IPS-18c (cell line): ENCODE results near the gene GAREM1.
"Not testable (repeated sequence)": the region's sequence is repeated elsewhere in the genome, so short reads cannot be mapped to it uniquely, and the experiment has no call there.

Experiments used
- H3K4me3 ChIP-seq: 2 replicates; pipeline ENCODE4 v1.7.0; 2013; ENCODE audit warnings: low read depth, mild to moderate bottlenecking, low read length, moderate library complexity; ENCODE audit not compliant: insufficient read depth
- H3K9me3 ChIP-seq: one replicate; pipeline ENCODE4 v1.6.1; 2013; ENCODE audit warnings: mild to moderate bottlenecking, low read length, moderate library complexity; ENCODE audit not compliant: control insufficient read depth, insufficient read depth

GAREM1 gene

DNA sequence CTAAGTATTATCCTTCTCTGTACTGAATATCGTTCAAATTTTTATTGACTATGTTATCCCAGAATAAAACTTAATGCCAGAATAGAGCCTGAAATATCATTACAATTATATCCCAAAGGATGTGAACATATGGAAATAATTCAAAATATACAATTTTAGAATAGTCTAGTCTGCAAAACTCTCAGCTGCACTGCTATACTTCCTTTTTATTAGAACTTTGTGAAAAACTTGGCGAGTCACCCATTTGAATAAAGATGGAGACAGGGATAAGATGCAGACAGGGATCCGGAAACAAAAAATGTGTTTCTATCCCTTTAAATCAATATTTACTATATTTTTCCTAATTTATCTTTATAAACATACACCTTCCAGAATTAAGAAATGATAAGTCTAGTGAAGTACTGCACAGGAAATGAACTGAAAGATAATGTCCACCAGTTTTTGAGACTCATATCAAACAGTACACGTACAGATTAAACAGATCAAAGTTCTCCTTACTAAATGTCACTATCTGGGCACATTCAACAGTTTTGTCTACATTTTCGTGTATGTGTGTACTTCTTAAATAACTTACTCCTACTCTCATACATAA lies 173.0 kb downstream of the GAREM1 start:
- H3K9me3 ChIP-seq: no peaks in the 10 kb centered on the region
- H3K4me3 ChIP-seq: no peak overlapping the region

DNA sequence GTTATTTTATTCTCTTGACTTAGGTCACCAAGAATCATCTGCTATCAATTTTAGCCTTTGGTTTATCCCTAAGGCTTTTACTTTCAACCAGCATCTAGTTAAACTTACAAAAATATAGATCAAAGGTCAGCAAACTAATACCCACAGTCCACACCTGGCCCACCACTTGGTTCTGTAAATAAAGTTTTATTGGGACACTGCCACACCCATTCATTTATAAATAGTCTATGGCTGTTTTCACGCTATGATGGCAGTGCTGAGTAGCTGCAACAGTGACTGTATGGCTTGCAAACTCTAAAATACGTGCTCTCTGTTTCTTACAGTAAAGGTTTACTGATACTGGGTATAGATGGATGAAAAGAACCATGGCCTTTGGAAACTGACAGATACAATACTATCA lies 173.8 kb downstream of the GAREM1 start:
- H3K4me3 ChIP-seq: no peak overlapping the region
- no peaks in the 10 kb centered on the region for H3K9me3 ChIP-seq

GRCh38 chr18:32295604-32296003 lies 175.1 kb downstream of the GAREM1 start:
- Histone ChIP-seq H3K9me3 (no peaks in the 10 kb centered on the region), H3K4me3 (no peak overlapping the region)

DNA sequence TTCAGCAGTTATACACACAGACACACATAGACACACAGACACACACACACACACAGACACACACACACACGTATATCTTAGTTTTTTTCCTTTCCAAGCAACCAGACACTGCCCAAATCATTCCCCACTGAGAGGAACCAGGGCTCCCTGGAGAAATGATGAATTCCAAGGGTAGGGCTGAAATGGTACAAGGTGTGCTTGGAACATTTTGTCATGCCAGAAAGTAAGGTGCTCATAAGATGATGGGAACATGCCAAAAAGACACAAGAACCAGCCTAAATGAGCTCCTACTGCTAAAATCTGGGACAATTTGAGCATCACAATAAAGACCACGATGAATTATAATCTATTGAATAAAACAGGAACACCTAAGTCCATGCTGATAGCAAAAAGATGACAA lies 177.6 kb downstream of the GAREM1 start:
- Histone ChIP-seq H3K4me3 (no peak overlapping the region), H3K9me3 (no peaks in the 10 kb centered on the region)

DNA sequence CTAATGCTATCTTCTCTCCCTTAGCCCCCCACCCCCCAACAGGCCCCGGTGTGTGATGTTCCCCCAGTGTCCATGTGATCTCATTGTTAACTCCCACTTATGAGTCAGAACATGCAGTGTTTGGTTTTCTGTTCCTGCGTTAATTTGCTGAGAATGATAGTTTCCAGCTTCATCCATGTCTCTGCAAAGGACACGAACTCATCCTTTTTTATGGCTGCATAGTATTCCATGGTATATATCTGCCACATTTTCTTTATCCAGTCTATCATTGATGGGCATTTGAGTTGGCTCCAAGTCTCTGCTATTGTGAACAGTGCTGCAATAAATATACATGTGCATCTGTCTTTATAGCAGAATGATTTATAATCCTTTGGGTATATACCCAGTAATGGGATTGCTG lies 179.1 kb downstream of the GAREM1 start:
- H3K9me3 ChIP-seq, H3K4me3 ChIP-seq: not testable (repeated sequence)

- Histone ChIP-seq H3K9me3 (no peaks in the 10 kb centered on the region), H3K4me3 (no peak overlapping the region)
Measured at GRCh38 chr18:32290810-32291209, 179.9 kb downstream of the GAREM1 start.

- Histone ChIP-seq H3K4me3 (no peak overlapping the region), H3K9me3 (no peaks in the 10 kb centered on the region)
Measured at GRCh38 chr18:32289483-32290075, 181.1 kb downstream of the GAREM1 start.

DNA sequence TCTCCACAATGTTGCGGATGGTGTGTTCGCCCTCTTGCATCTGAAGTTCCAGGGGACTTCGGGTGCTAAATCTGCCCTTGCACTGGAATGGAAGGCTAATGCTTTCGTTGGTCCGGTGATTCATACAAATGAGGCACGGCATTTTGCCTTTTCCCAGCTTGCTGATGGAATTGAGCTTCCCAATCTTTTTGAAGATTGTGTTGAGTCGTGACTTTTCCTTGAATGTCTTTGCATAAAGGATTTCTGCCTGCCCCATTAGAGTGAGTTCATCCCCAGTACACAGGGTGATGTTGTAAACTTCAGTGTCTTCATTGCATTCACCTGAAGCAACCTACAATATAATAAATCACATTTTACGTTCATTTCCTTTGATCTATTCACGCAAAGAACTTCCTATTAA lies 182.8 kb downstream of the GAREM1 start:
- H3K4me3 ChIP-seq: no peak overlapping the region
- H3K9me3 ChIP-seq: no peaks in the 10 kb centered on the region

DNA sequence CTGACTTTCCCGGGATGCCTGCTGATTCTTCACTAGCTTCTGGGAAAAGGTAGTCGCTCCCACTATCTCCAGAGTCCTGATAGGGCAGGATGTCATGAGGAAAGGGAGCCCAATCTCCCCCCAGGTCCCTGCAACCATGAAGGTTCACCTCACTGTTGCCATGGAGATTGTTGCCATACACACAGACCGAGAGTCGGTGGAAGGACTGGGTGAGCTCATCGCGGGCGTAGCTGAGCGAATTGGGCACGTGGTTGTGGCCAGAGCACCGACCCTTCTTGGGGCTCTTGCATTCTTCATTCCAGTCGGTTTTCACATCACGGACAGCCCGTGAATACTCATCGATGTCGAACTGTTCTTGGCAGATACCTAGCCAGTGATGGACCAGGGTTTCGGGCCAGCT lies 183.4 kb downstream of the GAREM1 start:
- no peak overlapping the region for H3K4me3 ChIP-seq
- H3K9me3 ChIP-seq: no peaks in the 10 kb centered on the region

DNA sequence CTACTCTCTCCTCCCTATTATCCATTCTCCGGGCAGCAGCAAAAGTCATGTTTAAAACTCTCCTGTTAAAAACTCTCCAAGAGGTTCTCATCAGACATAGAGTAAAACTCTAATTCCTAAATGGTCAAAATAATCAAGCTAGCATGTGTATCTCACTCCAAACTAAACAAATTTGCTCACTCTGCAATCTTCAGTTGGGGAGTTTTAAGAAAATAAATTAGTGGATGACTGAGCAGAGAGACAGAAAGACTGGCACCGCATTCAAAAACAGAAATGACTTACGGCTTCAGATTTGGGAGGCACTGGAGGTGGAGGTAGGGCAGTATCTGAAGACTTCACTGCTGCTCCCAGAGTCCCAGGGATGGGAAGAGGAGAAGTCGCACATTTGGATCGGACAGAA lies 183.9 kb downstream of the GAREM1 start:
- no peaks in the 10 kb centered on the region for H3K9me3 ChIP-seq
- no peak overlapping the region for H3K4me3 ChIP-seq

DNA sequence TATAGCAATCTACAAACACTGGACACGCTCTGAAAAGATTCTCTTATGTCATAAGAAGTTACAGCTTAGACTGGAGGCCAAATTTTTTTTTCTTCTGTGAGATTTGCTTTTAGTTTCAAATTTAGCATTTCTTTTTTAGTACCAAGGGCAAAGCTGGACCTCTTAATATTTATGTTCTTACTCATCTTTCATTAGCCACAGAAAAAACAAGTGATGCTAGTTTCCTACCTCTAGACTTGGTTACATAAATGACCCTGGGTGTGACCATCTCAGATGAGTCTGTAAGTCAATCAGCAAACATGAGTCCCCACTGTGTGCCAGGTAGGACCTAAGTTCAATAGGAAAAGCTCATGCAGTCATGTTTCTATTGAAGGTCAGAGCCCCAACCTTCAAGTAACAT lies 186.4 kb downstream of the GAREM1 start:
- H3K9me3 ChIP-seq: peaks cover under 1% of the 10 kb centered on the region
- no peak overlapping the region for H3K4me3 ChIP-seq

DNA sequence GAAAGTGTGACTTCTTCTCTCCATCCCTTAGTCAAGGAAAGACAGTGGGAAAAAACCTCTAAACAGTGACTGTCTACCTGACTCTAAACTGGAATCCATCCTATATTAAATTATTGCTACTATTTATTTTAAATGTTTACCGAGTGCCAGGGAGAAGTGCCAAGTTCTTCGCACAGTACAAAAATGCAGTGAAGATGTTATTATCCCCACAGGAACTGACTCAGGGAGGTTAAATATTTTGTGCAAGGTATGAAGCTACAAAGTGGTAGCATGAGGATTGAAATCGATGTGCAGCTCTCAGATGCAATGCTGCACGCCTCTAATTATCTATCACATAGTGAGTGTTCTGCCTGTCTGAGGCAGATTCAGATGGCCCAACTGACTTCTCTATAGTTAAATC lies 189.8 kb downstream of the GAREM1 start:
- H3K4me3 ChIP-seq: no peak overlapping the region

DNA sequence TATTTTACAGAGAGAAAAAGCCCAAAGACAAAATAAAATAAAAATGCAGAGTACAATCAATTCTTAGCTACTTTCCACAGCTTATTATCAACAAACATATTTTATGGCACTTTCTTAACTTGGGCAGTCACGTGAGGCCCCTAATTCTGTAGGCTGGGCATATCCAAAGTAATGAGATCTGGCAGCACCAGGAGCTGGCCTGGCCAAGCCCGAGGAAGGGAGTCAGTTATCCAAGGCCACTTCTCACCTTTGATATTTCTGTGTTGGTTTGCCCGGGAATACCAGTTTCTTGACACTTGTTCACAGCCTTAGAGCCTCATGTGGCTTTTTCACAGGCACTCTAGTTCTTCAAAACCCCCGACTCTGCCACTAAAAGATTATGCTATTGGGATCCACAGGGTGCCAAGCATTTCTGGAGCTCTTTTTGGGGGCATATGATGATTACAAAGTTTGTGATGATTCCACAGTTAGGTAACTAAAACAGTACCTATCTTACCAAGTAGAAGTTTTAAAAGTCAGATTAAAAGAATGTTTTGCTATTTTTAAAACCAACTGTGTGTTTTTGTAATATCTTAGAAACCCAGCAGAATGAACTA lies 190.4 kb downstream of the GAREM1 start:
- peaks cover 6% of the 10 kb centered on the region for H3K9me3 ChIP-seq
- H3K4me3 ChIP-seq: no peak overlapping the region

More for the DNA sequence above, 189.8 kb downstream of the GAREM1 start:
- H3K9me3 ChIP-seq: peaks cover 6% of the 10 kb centered on the region

DNA sequence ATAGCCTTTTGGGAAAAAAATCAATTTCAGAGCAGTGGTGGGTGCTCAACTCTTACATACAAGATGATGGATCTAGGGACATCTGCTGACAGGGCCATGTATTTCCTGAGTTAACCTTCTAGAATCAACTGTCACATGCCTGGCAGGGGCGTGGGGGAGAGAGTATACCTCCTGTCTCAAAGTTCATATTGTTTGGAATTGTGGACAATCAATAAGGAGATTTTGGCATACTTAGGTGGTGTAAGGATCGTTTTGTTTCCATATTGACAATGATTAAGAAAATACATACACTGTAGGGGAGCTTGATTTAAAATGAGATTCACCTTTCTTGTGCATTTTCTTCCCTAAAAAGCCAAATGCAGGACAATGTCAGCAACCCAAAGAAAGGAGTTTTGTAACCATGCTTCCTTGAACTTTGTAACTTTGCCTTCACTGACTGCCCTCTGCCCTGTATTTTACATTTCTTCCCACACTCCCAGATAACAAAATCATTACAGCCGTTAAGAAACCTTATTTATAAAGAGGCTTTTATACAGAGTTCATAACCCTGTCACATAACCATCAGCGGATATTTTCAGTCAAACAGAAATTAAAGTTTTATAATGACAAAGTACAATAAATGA lies 192.4 kb downstream of the GAREM1 start:
- H3K9me3 ChIP-seq: peaks cover 6% of the 10 kb centered on the region
- no peak overlapping the region for H3K4me3 ChIP-seq

DNA sequence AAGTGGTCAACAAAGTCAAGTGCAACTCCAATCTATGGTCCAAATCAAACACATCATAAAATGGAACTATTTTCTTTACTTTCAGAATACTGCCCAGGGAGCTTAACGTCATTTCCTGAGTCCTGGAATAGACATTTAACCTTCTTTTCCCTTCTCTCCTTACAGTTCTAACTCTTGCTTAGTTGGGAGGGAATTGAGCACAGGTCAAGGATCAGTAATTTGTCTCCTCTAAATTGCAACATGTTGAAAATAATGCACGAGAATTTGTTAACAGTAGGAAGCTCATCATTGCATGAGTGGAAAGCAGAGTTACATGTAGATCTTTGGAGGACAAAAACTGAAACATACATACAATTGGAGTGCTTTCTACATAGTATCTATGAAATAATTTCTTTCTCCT lies 193.1 kb downstream of the GAREM1 start:
- H3K9me3 ChIP-seq: peaks cover 6% of the 10 kb centered on the region
- H3K4me3 ChIP-seq: no peak overlapping the region

DNA sequence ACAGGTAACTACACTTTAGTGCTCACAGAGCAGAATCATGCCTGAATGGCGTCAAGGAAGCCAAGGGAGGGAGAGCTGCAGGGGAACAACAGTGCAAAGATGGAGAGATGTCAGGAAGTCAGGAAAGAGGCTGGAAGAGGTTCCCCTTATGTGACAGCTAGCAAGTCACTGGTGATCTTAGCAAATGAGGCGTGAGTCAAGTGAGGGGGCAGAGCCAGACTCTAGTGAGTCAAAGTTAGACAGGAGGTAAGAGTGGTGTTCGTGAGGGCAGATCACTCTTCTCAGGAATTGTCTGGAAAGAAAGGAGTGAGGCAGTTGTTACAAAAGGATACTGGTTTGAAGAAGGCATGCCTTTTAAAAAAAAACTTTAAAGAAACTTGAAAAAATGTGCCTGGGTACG lies 193.8 kb downstream of the GAREM1 start:
- Histone ChIP-seq H3K4me3 (no peak overlapping the region), H3K9me3 (peaks cover 6% of the 10 kb centered on the region)

DNA sequence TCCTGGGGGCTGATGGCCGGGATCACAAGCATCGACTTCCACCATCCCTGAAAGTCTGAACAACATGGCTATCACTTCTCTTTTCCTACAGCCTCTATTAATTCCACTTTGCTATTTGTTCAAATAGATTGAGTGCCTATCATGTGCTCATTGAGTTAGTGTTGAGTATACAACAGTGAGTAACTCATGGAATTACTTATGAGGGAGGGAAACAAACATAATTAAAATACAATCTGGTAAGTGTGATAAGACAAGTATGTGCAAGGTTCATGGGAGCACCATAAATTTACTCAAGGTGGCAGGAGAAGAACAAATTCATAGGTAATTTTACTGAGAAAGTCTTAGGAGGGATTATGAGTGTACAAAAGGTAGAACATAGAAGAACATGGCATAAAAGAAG lies 194.4 kb downstream of the GAREM1 start:
- peaks cover 6% of the 10 kb centered on the region for H3K9me3 ChIP-seq
- no peak overlapping the region for H3K4me3 ChIP-seq

DNA sequence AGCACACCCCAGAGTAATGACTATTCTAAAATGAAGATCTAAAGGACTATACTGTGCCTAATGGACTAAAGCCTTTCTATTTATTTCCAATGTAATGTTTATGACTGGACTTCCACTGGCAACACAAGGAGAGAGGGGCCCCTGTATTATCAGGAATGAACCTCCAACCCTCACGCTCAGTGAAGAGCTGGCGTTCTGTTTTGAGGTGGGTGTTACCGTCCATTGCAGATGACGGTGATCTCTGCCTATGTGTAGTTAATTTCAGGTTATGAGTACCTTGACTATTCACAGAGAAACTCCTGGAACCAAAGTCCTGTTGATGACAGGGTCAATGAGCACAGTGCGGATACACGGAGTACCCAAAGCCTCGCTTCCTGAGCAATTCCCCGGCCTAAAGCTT lies 195.5 kb downstream of the GAREM1 start:
- Histone ChIP-seq H3K4me3 (no peak overlapping the region), H3K9me3 (peaks cover 6% of the 10 kb centered on the region)
